Ramos (cell line): ENCODE data around the gene MBD5.

Source experiments
- in situ Hi-C: fragments of 300-500 bp; cut with MboI; formaldehyde crosslinking; loops from one replicate; pipeline ENCODE4 v1.14.3; 2022; ENCODE audit warnings: low sequenced_read_pairs; ENCODE audit not compliant: unreplicated experiment

MBD5 gene

DNA sequence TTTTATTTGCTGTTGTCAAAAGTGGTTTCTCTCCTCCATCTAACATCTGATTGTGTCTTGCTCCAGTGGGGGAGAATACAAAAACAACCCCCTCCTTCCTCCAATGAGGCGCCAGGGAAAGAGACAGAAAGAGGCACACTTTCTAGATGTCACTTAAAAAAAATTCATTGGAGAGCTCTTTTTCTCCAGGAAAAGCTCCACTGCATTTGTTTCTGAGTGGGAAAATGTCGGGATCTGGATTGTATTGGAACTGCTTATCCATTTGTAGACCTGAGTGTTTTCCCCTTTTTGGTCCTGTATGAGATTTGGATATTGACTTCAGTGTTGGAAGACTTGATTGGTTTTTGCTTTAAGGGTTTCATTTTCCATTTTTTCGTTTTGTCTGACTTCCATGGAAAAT, 995 bp downstream of the MBD5 start:
- in situ Hi-C loops: no loop called here

DNA sequence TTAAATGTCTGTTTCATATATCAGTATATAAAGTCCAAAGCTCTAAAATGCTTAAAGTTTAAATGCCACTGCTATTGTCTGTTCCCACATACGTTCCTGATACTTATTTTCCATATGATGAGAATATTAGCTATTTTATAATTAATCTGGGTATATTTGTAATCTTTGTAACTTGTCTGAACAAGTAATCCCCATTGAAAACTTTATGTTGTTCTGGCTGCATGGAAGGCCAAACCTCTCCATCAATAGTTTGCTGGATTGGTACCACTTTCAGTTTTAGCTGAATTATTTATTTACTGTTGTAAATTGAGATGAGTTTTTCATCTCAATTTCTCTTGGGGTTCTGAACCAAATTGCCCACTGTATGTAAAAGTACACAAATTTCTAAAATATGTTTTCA, 1.5 kb downstream of the MBD5 start:
- in situ Hi-C loops: no loop called here

DNA sequence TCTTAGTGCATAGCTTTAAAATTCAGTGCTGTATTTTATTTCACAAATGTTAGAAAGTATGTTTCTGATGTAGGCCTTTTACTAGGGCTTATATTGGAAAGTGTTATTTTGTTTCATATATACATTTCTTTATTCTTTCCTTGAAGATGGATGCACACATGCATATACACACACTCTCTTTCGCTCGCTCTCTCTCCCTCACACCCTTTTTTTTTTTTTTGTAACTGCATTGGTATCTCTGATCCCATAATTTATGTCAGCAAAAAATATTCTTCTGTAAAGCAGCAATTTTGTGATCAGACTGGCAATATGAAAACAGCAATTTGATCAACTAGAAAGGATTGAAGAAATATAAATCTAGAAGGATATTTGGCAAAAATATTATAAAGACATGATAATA, 2.0 kb downstream of the MBD5 start:
- in situ Hi-C loops: no loop called here

DNA sequence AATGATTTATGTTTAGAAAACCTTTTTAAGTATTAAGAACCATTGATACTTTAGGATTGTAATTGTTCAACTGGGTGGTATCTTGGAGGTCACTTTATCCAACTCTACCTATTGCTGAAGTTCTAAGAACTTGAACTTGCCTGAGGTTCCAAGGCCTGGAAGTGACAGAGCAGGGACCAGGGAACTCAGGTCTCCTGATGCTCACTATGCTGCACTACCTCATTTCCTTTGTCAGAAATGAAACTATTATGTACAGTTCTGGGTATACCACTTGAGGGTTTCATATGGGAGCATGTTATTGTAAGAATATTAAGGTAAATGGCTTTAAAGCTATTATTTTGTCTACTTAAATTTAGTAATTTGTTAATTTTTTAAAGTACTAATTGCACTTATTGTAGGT, 3.0 kb downstream of the MBD5 start:
- in situ Hi-C loops: no loop called here

DNA sequence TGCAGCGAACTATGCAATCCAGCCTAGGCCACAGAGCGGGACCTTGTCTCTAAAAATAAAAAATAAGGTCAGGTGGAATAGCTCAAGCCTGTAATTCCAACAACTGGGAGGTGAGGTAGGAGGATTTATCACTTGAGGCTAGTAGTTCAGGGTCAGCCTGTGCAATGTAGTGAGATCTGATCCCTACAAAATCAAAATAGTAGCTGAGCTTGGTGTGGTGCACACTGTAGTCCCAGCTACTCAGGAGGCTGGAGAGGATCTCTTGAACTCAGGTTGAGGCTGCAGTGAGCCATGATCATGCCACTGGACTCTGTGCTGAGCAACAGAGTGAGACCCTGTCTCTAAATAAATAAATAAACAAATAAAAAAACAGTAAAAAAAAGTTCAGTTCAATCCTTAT, 5.7 kb downstream of the MBD5 start:
- in situ Hi-C loops: no loop called here

DNA sequence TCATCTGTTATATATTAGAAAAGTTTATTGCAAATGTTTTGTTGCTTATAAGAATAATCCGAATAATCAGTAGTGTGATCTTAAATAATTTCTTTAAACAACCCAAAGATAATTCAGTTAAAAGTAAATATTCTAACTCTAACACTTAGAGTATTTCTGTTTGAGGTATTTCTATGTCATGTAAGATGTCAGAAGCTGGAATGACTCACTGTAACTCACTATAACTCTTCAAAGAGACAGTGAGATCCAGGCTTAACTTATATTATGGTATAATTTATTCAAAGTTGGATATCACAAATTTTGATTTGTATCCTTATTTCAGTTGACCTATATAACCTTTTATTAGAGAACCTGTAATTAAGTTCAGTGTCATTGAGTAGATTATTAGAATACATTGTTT, 6.9 kb downstream of the MBD5 start:
- in situ Hi-C loops: no loop called here

DNA sequence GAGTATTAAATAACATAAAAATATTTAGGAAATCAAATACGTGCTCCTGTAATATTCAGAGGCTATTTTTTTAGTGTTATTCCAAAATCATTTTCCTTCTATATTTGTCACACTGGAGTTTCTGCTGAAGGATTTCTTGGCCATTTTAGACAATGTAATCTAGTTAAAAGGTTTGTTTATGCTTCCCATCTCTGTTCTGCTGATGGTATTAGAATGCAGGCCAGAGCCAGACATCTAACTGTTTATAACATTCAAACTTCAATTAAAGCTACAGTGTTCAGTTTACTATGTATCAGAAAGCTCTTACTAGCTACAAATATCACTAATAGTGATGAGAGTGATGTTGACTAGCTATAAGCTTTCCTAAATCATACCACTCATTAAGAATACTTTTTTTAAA, 7.9 kb downstream of the MBD5 start:
- in situ Hi-C loops: no loop called here

DNA sequence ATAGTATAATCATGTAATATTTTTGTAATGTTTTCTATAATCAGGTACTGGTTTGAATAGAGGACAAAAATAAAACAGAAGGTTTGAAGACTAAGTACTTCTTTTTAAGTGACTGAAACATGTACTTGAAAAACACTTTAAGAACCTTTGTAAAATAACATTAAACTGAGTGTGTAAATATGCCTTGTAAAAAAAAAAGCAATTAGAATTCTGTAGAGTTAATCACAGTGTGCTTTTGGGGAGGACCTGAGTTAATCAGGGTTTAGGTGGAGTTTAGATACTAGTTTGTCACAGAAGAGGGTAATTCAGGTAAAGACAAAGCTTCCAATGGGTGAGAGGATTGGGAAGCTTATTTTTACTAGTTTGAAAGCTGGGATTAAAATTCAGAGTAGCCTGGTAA, 10.3 kb downstream of the MBD5 start:
- in situ Hi-C loops: no loop called here

DNA sequence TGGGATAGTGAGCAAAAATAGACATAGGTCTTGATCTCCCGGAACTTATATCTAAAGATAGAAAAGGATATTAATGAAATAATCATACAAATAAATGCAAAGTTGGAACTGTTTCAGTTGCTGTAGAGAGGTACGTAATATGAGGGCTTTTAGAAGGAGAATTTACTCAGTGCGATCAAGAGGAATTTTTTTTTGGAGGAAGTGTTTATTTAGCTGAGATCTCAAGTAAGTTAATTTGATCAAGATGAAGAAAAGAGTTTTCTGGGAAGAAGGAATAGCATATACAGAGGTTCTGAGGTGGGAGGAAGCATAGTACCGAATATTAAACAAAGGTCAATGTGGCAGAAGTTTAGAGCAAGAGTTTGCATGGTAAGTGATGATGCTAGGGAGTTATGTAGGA, 11.3 kb downstream of the MBD5 start:
- in situ Hi-C loops: no loop called here

DNA sequence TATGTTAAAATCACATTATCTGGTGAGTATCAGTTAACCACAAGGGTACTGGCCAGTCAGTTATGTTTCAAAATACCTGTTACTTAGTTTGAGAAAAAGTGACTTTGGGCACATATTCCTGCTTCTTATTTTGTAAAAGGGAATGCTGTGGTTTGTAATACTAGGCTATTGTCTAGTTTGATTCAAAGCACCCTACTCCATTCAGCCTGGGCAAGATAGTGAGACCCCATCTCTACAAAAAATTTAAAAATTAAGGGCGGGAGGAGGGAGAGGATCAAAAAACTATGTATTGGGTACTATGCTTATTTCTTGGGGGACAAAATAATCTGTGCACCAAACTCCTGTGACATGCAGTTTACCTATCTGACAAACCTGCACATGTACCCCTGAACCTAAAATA, 18.9 kb downstream of the MBD5 start:
- in situ Hi-C loops: no loop called here

DNA sequence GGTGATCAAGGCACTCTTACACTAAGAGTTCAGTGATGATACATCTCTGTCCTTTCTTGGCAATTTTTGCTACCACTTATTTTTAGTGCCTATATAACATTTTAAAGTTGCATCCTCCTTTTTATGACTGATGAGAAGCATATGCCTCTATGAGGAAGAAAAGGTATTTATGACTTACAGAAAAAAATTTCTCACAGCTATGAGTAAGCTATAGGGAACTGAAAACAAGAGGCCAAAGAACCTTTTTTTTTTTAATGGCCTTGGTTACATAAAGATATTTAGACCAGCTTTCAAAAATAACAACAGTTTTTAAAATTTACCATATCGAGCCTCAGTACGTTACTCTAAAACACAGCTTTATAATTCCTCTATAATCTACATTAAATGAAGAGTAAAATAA, 21.3 kb downstream of the MBD5 start:
- in situ Hi-C loops: no loop called here

DNA sequence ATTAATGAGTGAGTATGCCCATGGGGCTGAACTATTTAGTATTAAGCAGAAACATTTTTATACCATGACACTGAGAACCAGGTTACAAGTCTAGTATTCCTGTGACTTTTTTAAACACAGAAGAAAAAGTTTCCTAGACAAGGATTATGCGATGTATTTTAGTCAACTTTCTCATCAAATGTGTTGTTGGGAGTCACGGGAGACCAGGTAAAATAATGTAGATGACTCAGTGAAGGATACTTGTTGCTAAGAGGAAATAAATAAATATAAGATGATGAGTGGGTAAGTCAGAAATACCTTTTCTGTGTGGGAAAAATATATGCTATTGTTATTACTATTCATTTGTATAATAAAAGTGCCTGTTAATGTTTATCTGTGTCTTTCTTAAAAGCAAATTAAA, 23.4 kb downstream of the MBD5 start:
- in situ Hi-C loops: no loop called here

DNA sequence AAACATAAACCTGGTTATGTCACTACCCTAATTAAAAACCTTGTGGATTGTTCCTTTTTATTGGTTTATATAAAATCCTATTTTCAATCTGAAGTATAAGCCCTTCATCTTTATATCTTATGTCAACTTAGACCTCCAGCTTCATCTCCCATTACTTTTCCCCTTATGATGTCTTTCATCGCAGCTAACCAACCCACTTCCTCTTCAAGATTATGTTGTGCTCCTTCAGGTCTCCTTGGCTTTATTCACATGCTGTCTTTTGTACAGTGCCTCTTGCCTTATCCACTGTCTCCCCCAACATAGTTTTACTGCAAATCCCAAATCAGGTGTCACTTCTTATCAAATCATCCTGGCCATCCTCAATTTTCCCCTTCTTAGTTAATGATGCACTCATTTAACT, 25.9 kb downstream of the MBD5 start:
- in situ Hi-C loops: no loop called here

DNA sequence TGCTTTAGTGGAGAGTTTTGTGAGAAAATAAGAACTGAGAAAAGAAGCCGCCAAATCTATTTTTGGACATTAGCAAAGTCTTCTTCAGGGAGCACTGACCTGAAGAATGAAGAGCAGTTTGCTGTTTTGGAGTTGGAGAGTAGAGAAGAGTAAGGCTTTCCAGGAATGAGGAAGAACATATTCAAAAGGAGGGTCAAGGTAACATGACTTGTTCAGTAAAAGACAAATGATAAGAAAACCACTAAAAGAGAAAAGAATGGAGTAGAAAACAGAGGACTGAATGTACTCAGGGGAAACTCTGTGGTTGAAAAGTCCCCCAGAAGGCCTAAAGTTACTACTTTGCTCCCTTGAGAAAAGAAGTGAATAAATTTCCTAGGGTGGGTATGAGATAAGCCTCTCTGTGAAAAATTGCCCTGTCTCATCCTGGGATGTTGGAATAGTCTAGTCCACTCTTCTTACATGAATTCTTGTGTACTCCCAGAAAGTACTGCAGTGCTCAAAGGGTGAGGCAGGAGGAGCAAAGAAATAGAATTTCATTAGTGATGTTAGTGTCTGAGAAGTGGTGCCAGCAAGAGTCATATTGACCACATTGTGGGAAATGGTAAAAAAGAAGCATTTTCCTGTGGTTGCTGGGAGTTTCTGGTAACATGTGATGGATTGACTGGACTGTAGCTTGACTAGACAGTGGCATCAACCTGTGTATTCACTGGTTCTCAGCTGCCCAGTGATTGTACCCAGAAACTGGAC, 27.8 kb downstream of the MBD5 start:
- in situ Hi-C loops: no loop called here

DNA sequence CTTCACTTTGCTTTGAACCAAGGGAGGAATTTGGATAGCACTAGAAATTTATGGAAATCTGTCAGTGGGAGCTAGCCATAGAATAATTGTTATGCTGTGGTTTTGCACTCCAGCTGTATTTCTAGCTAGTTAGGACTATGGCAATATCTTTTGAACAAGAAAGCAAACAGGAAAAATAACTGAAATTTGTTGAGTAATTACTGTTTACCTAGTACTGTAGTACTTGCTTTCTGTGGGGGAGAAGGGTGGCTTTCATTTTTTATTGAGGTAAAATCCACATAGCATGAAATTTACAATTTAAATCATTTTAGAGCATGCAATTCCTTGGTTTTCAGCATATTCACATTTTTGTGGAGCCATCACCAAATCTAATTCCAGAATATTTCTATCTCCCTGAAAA, 28.4 kb downstream of the MBD5 start:
- in situ Hi-C loops: no loop called here

DNA sequence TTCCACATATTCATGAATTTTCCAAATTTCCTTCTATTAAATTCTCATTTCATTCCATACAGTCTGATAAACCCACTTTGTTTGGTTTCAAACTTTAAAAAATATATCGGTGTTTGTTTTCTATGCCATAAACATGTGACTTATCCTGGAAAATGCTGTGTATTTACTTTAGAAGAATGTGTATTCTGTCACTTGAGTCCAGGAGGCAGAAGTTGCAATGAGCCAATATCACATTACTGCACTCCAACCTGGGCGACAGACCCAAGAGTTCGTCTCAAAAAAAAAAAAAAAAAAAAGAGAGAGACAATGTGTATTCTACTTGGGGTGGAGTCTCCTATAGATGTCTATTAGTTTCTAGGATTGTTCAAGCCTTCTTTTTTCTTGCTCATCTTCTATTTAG, 31.8 kb downstream of the MBD5 start:
- in situ Hi-C loops: no loop called here

DNA sequence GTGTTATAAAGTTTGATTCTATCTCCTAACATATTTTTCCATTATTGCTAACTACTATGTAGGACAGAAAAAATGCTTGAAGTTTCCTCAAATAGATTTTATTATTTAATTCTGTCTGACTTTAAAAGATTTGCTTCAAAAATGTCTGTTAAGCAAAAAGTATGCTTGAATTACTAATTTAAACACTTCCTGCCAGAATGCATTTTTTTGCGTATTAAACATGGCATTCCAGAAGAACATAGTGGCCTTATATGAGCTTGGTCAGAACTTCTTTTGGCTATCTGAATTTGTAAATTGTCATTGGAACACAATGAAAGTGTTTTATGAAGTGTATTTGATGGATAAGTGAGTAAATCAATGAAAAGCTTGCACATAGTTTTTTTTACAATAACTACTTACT, 37.8 kb downstream of the MBD5 start:
- in situ Hi-C loops: no loop called here

DNA sequence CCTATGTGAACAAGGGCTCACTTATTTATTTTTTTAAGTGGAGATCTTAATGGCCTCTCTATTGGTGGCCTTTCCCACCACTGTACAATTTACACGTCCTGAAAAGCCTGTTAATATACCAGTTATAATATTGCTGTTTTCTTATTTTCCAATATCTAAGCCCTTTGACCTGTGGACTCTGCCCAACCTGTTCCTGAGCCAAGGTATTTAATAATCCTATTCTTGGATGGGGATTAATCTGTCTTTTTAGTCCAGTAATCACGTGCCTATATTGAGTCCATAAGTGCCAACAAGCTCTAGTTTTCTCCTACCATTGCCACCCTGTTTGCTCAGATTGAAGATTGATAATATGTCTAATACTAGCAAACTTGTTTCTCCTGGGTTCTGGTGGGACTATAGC, 42.7 kb downstream of the MBD5 start:
- in situ Hi-C loops: no loop called here

DNA sequence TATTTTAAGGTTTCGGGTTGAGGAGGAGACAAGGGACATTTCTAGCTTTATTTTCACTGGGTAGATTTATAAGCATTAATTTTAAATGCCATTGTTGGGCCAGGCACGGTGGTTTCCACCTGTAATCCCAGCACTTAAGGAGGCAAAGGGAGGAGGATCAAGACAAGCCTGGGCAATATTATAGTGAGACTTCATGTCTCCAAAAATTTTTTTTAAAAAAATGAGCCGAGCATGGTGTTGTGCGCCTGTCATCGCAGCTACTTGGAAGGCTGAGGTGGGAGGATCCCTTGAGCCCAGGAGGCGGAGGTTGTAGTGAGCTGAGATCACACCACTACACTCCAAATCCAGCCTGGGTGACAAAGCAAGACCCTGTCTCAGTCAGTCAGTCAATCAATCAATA, 45.0 kb downstream of the MBD5 start:
- in situ Hi-C loops: no loop called here

DNA sequence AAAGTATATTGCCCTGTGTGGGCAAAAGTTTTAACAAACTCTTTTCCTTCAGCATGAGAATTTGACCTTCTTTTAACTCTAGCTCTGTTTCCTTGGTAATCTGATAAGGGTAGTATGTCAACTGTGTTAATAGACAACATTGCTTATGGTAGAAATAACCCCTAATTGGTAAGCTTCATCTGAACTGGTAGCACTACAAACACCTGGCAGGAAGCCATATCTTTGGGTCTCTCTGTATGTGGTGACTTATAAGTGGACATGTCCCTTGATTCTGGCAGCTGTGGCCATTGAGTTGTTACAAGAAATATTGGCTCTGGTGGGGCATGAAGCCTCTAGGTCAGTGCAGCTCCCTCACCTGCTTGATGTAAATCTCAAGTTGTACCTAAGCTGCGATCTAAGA, 46.9 kb downstream of the MBD5 start:
- in situ Hi-C loops: no loop called here

DNA sequence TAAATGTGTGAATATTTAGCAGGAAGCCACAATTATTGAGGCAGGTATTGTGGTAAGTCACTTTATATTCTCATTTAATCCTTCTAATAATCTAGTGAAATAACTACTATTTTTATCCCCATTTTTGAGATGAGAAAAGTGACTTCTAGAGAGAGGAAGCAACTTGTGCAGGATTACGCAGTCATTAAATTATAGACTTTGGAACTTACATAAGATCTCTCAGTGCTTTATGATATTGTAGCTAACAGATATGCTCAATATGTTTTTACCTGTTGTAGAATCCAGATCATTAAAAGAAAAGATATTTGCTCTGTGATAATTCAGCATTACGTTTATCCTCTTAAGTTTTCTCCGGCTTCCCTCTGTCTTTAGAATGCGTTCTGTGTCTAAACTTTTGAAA, 50.5 kb downstream of the MBD5 start:
- in situ Hi-C loops: no loop called here

DNA sequence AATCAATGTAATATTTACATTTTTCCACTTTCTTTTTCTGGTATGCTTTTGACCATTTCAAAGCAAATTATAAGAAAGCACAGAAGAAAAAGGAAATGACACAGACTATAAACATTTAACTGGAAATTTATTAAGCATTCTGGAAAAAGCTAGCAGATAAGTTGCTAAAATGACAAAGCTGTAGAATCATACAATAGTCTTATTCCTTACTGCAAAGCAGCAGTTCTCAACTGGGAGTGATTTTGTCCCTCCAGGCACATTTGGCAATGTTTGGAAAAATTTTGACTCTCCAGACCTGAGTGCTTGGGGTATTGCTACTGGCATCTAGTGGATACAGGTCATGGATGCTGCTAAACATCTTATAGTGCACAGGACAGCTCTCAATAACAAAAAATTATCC, 75.1 kb downstream of the MBD5 start:
- in situ Hi-C loops: no loop called here

DNA sequence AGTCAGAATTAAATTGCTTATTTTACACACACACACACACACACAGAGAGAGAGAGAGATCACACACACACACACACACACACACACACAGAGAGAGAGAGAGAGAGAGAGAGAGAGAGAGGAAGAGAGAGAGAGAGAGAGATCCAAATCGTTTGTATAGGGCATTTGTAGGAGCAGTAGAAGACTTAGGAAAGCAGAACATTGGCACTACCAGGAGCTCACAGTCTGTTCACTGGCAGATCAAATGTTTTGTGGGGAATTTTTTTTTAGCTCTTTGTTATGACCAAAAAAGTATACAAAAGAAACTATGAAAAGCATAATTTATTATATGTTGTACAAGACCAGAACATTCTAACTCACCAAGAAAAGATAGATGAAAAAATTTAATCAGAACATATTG, 81.8 kb downstream of the MBD5 start:
- in situ Hi-C loops: no loop called here
